Muscle of arm (tissue), 14 donors: Measurements from ENCODE around the gene ROR2. TPM values are rescaled to one million over a fixed set of nuclear protein-coding genes. Genes with fewer than 3 reads are reported as not detected.
A peak's percentile ranks its signal among the peaks of the same experiment; 100 is the strongest.
"Not testable (repeated sequence)": the region's sequence is repeated elsewhere in the genome, so short reads cannot be mapped to it uniquely, and the experiment has no call there.

Experiments used
- DNase-seq: peaks from one replicate; pipeline ENCODE4 v3.0.0-alpha.2; 2013
- long read RNA-seq, 11 donors: transcript quantifications; one replicate each; lab custom pipeline, GENCODE V29; 2026
- polyA plus RNA-seq, 12 donors: library from polyadenylated mRNA; unstranded; fragments of 120-200 nt; gene quantifications; one replicate each; pipeline ENCODE4 v1.2.1, GENCODE V29; 2013; ENCODE audit not compliant: insufficient read length in 12 of 12

The ROR2 gene
- 10 to 100 TPM in 1 of 12 donors, 1 to 10 TPM in 10, not detected in 1; 1.7 to 13.4 (median 3.2) TPM for polyA plus RNA-seq
- long read RNA-seq, donor 1: 0 reads
- long read RNA-seq, donor 2: 0 reads
- long read RNA-seq, donor 3: 0 reads
- long read RNA-seq, donor 4: 0 reads
- long read RNA-seq, donor 5: 0 reads
- long read RNA-seq, donor 6: 0 reads
- long read RNA-seq, donor 7: 0 reads
- long read RNA-seq, donor 8, partial matches to known transcripts: 0 of 1 reads
- long read RNA-seq, donor 8, other reads (novel, unspliced or antisense): 0 of 1 reads
- long read RNA-seq, donor 9, full-length matches to known transcripts: 2 of 2 reads
- long read RNA-seq, donor 9, partial matches to known transcripts: 0 of 2 reads
- long read RNA-seq, donor 9, other reads (novel, unspliced or antisense): 0 of 2 reads
- long read RNA-seq, donor 10: 0 reads
- long read RNA-seq, donor 11, full-length matches to known transcripts: 4 of 4 reads
- long read RNA-seq, donor 11, partial matches to known transcripts: 0 of 4 reads
- long read RNA-seq, donor 11, other reads (novel, unspliced or antisense): 0 of 4 reads

- peak; percentile 71 for DNase-seq
These were observed at the start of gene ROR2 for GRCh38 chr9:91949946-91950664. TSS of gene ROR2 (minus strand) at chr9:91950228.

GRCh38 chr9:91995000-91995655 lies 45.1 kb upstream of the ROR2 start:
- DNase-seq: no peak

GRCh38 chr9:91994422-91994821 lies 44.4 kb upstream of the ROR2 start:
- no peak for DNase-seq

- DNase-seq: peak; percentile 37
These were observed 42.5 kb upstream of the ROR2 start for GRCh38 chr9:91992461-91993041.

GRCh38 chr9:91991721-91992341 lies 41.8 kb upstream of the ROR2 start:
- DNase-seq: peak; percentile 53

- DNase-seq: no peak
These were observed 36.2 kb upstream of the ROR2 start for GRCh38 chr9:91986248-91986647.

- no peak for DNase-seq
These were observed 35.7 kb upstream of the ROR2 start for GRCh38 chr9:91985692-91986091.

- DNase-seq: no peak
These were observed 28.8 kb upstream of the ROR2 start for GRCh38 chr9:91978740-91979414.

GRCh38 chr9:91975254-91975653 lies 25.2 kb upstream of the ROR2 start:
- DNase-seq: not testable (repeated sequence)

GRCh38 chr9:91972711-91973110 lies 22.7 kb upstream of the ROR2 start:
- DNase-seq: no peak

- DNase-seq: no peak
These were observed 22.1 kb upstream of the ROR2 start for GRCh38 chr9:91972076-91972626.

GRCh38 chr9:91967259-91967658 lies 17.2 kb upstream of the ROR2 start:
- no peak for DNase-seq

- DNase-seq: no peak
These were observed 16.5 kb upstream of the ROR2 start for GRCh38 chr9:91966503-91966902.

GRCh38 chr9:91963711-91964240 lies 13.7 kb upstream of the ROR2 start:
- DNase-seq: no peak

GRCh38 chr9:91960367-91960766 lies 10.3 kb upstream of the ROR2 start:
- no peak for DNase-seq

- DNase-seq: peak; percentile 86
These were observed 8.1 kb upstream of the ROR2 start for GRCh38 chr9:91958174-91958573.

- peak; percentile 72 for DNase-seq
These were observed 4.9 kb upstream of the ROR2 start for GRCh38 chr9:91954841-91955471.

GRCh38 chr9:91953718-91954117 lies 3.7 kb upstream of the ROR2 start:
- DNase-seq: no peak

- no peak for DNase-seq
These were observed 2.0 kb upstream of the ROR2 start for GRCh38 chr9:91951944-91952520.
